K562 (cell line): ENCODE measurements around the gene OAT. TPM values are rescaled to one million over a fixed set of nuclear protein-coding genes. Genes with fewer than 3 reads are reported as not detected.

Experiments
- ATAC-seq: fragments of 200-7000 bp; cut with Tn5 transposase; 3 replicates; pipeline ENCODE4 v1.9.1; 2020; ENCODE audit warnings: moderate library complexity
- BruUV-seq: library from RNA; stranded (reverse); fragments of 400-500 nt; replicated peaks from 2 replicates; lab custom pipeline; 2021; lab: Mats Ljungman, UMichigan
- CTCF ChIA-PET: fragments of 300-600 bp; formaldehyde crosslinking; extraction: SDS; loops from one replicate; lab custom pipeline; 2021; ENCODE audit warnings: low intra/inter-chr PET ratio; lab: Yijun Ruan, JAX
- POLR2A ChIA-PET: fragments of 300-600, 350-650 bp; sonication (Branson Sonifier 250); formaldehyde crosslinking; extraction: SDS; loops from one replicate; lab custom pipeline; 2021; ENCODE audit warnings: antibody characterized with exemption, inconsistent platforms; lab: Yijun Ruan, JAX
- DNase-seq, 4 experiments: peaks; one replicate each; pipeline versions ENCODE4 v3.0.0 to v3.0.0-alpha.2; 2011 to 2018; ENCODE audit warnings: low spot score in 3 of 4, mixed read lengths in 3 of 4; ENCODE audit errors: extremely low read depth in 1 of 4
- FAIRE-seq: peaks from 2 replicates; lab custom pipeline; 2011; peaks lifted over from hg19 to GRCh38; lab: Jason Lieb, UNC
- H2AFZ ChIP-seq: 2 replicates; pipeline ENCODE4 v1.6.0; 2011; ENCODE audit warnings: low read depth, low read length, control low read depth, inconsistent platforms
- H3K27ac ChIP-seq: fragments of 200-600 bp; 3 replicates; pipeline ENCODE4 v1.8.0; 2011; ENCODE audit warnings: low read depth, mild to moderate bottlenecking, control low read depth, inconsistent platforms, low read length, moderate library complexity, mixed read lengths; ENCODE audit errors: extremely low read depth
- H3K27me3 ChIP-seq, 2 experiments: fragments of 300-600 bp in 1 of 2; 2 replicates in 1 of 2; 3 replicates in 1 of 2; pipeline versions ENCODE4 v1.6.0 to v1.8.0; 2011; ENCODE audit warnings: inconsistent platforms in 2 of 2, low read length in 2 of 2, mild to moderate bottlenecking in 1 of 2, mixed read lengths in 1 of 2, moderate library complexity in 1 of 2; ENCODE audit not compliant: control insufficient read depth in 2 of 2, insufficient read depth in 2 of 2
- H3K36me3 ChIP-seq: fragments of 300-600 bp; 3 replicates; pipeline ENCODE4 v1.8.0; 2011; ENCODE audit warnings: mild to moderate bottlenecking, low read length, inconsistent platforms; ENCODE audit not compliant: control insufficient read depth, insufficient read depth
- H3K4me1 ChIP-seq, 2 experiments: fragments of 200-600 bp in 1 of 2; replicated peaks in 1 of 2; 2 replicates in 1 of 2; 3 replicates in 1 of 2; pipeline versions ENCODE4 v1.5.1 to v1.8.0; 2011; ENCODE audit warnings: inconsistent platforms in 2 of 2, low read length in 2 of 2, mild to moderate bottlenecking in 1 of 2, mixed read lengths in 1 of 2, moderate library complexity in 1 of 2; ENCODE audit not compliant: control insufficient read depth in 2 of 2, insufficient read depth in 2 of 2
- H3K4me2 ChIP-seq: 2 replicates; pipeline ENCODE4 v1.6.1; 2011; ENCODE audit warnings: low read length, control low read depth, inconsistent platforms, mixed read lengths; ENCODE audit not compliant: insufficient read depth
- H3K4me3 ChIP-seq: fragments of 200-600 bp; sonication (generic), shearing (Covaris generic); 2 replicates; pipeline ENCODE4 v1.5.1; 2016; ENCODE audit warnings: control low read depth, inconsistent platforms
- H3K79me2 ChIP-seq: fragments of 200-600 bp; 3 replicates; pipeline ENCODE4 v1.8.0; 2011; ENCODE audit warnings: low read length, inconsistent platforms; ENCODE audit not compliant: control insufficient read depth, insufficient read depth
- H3K9ac ChIP-seq, 2 experiments: 2 replicates each; pipeline versions ENCODE4 v1.6.0 to v1.6.1; 2011; ENCODE audit warnings: low read depth in 2 of 2, low read length in 2 of 2, control low read depth in 1 of 2, inconsistent platforms in 1 of 2, mild to moderate bottlenecking in 1 of 2, mixed read lengths in 1 of 2; ENCODE audit not compliant: insufficient read depth in 1 of 2
- H3K9me1 ChIP-seq: one replicate; pipeline ENCODE4 v1.6.0; 2011; ENCODE audit warnings: inconsistent platforms, mild to moderate bottlenecking, low read length, moderate library complexity; ENCODE audit not compliant: control insufficient read depth, insufficient read depth
- H3K9me3 ChIP-seq: replicated peaks from 2 replicates; pipeline ENCODE4 v1.5.1; 2011; ENCODE audit warnings: low read depth, low read length, inconsistent platforms; ENCODE audit not compliant: control insufficient read depth, insufficient read depth
- H4K20me1 ChIP-seq: replicated peaks from 2 replicates; pipeline ENCODE4 v1.6.1; 2011; ENCODE audit warnings: low read length, inconsistent platforms, mixed read lengths; ENCODE audit not compliant: control insufficient read depth, insufficient read depth
- CBX3 ChIP-seq, 2 experiments: IDR thresholded peaks; 1 replicate in 1 of 2; 2 replicates in 1 of 2; pipeline ENCODE4 v1.6.1; 2012; ENCODE audit warnings: inconsistent platforms in 2 of 2, low read length in 2 of 2, borderline replicate concordance in 1 of 2, control low read depth in 1 of 2
- CHD1 ChIP-seq: fragments of 200-600 bp; sonication (generic); IDR thresholded peaks from one replicate; pipeline ENCODE4 v1.6.1; 2012; ENCODE audit warnings: mild to moderate bottlenecking, moderate library complexity, low read length, inconsistent platforms
- HCFC1 ChIP-seq: IDR thresholded peaks from 2 replicates; pipeline ENCODE4 v1.6.1; 2012; ENCODE audit warnings: low read depth, low read length, improper control_type of control experiment
- HDAC3 ChIP-seq: fragments of 450-650 bp; IDR thresholded peaks from 2 replicates; pipeline ENCODE4 v1.6.1; 2018; ENCODE audit warnings: borderline replicate concordance, mild to moderate bottlenecking, moderate library complexity; ENCODE audit not compliant: partially characterized antibody
- MCM3 ChIP-seq: fragments of 450-650 bp; IDR thresholded peaks from 2 replicates; pipeline ENCODE4 v1.6.1; 2016
- MYC ChIP-seq, 2 experiments: fragments of 250-450 bp in 1 of 2; sonication (Bioruptor Pico) in 1 of 2; IDR thresholded peaks; 2 replicates each; pipeline versions ENCODE4 v1.5.1 to v1.6.1; 2012 to 2021; ENCODE audit warnings: low read depth in 2 of 2, borderline replicate concordance in 1 of 2, improper control_type of control experiment in 1 of 2, low read length in 1 of 2, mild to moderate bottlenecking in 1 of 2, moderate library complexity in 1 of 2
- NFRKB ChIP-seq: fragments of 450-650 bp; IDR thresholded peaks from 2 replicates; pipeline ENCODE4 v1.6.1; 2016; ENCODE audit warnings: low read depth
- POU5F1 ChIP-seq: fragments of 150-350 bp; IDR thresholded peaks from 2 replicates; pipeline ENCODE4 v1.6.1; 2014; ENCODE audit warnings: borderline replicate concordance, low read length, low read depth, mild to moderate bottlenecking; ENCODE audit not compliant: partially characterized antibody
- PRDM10 ChIP-seq: fragments of 450-650 bp; IDR thresholded peaks from 2 replicates; pipeline ENCODE4 v1.6.1; 2018; ENCODE audit not compliant: partially characterized antibody
- ZNF124 ChIP-seq: sonication (generic); formaldehyde crosslinking; IDR thresholded peaks from 2 replicates; pipeline ENCODE4 v1.8.1; 2022; ENCODE audit warnings: missing genetic modification reagents
- ZNF518B ChIP-seq: fragments of 250-450 bp; sonication (Bioruptor Pico); IDR thresholded peaks from 2 replicates; pipeline ENCODE4 v1.5.0; 2021; ENCODE audit warnings: mild to moderate bottlenecking, moderate library complexity
- ZNF75A ChIP-seq: fragments of 450-650 bp; formaldehyde crosslinking; IDR thresholded peaks from 2 replicates; pipeline ENCODE4 v1.4.0; 2020; ENCODE audit warnings: mild to moderate bottlenecking
- ZNF76 ChIP-seq: fragments of 250-450 bp; sonication (Bioruptor Pico); IDR thresholded peaks from 2 replicates; pipeline ENCODE4 v1.4.0; 2020; ENCODE audit warnings: mild to moderate bottlenecking, moderate library complexity, borderline replicate concordance
- WGBS: fragments of 100-300 bp; shearing (Covaris generic); methylation state at CpG from one replicate; pipeline ENCODE4 v1.1.6; 2016; ENCODE audit warnings: low coverage, mixed read lengths; ENCODE audit not compliant: insufficient coverage; ENCODE audit errors: missing lambda C conversion rate; 5-methylcytosine and 5-hydroxymethylcytosine counted together
- in situ Hi-C: fragments of 300-500 bp; cut with MboI; formaldehyde crosslinking; loops from 4 replicates; pipeline ENCODE4 v1.15.0; 2018; ENCODE audit warnings: inconsistent platforms, mixed read lengths
- intact Hi-C: fragments of 100-400 bp; cut with micrococcal nuclease; formaldehyde crosslinking; loops from 2 replicates; pipeline ENCODE4 v1.14.2; 2022
- polyA plus RNA-seq, 8 experiments: library from polyadenylated mRNA; depleted of rRNA in 4 of 8; stranded (reverse) in 5 of 8; unstranded in 3 of 8; fragments of >200 nt; fragmentation: Nextera tagmentation in 2 of 8; fragmentation: Illumina TruSeq in 1 of 8; extraction: Ambion mirVana in 2 of 8; extraction: Trizol in 1 of 8; gene quantifications; 2 replicates each; pipeline versions ENCODE4 v1.2.1 to v1.2.3, GENCODE V29; 2011 to 2014; ENCODE audit warnings: inconsistent platforms in 1 of 8, missing spikeins in 1 of 8
- total RNA-seq, 7 experiments: library from RNA; depleted of rRNA in 6 of 7; stranded (reverse); fragments of >200 nt in 6 of 7; fragmentation: Illumina TruSeq in 2 of 7; extraction: Trizol in 2 of 7; gene quantifications; 2 replicates each; pipeline versions ENCODE4 v1.2.1 to v1.2.3, GENCODE V29; 2011 to 2021; ENCODE audit warnings: low replicate concordance in 1 of 7

OAT gene
- total and polyA plus RNA-seq, 9 of the 15 experiments (the other 6 are each of a cell fraction or from before 2014, with no cell fraction given), result 100 to 312 (median 163) TPM

- TF ChIP-seq ZNF518B (CRISPR knock-in tag), result no peak
Observed at GRCh38 chr10:124378881-124379471, 39.7 kb downstream of the OAT start (continued).

GRCh38 chr10:124378271-124378670, 40.5 kb downstream of the OAT start:
- intact Hi-C loops, result no loop called here
- ChIA-PET POLR2A (no interaction called here), CTCF (no interaction called here)
- no peak overlapping the region for H3K9ac ChIP-seq
- no peak overlapping the region for H3K4me2 ChIP-seq
- no peak overlapping the region for H3K4me3 ChIP-seq
- H3K9me1 ChIP-seq, result no peaks in the 10 kb centered on the region
- 0% methylated on average over 4 of the region's 7 CpGs for WGBS
- ATAC-seq (no peak), DNase-seq (no peak), FAIRE-seq (no peak)
- H3K36me3 ChIP-seq, result no peaks in the 10 kb centered on the region
- no peaks in the 10 kb centered on the region; a peak in 1 of 5 replicates for H3K4me1 ChIP-seq
- H4K20me1 ChIP-seq, result no peaks in the 10 kb centered on the region; the same call in 1 of the 2 replicates
- TF ChIP-seq ZNF76 (CRISPR knock-in tag) (no peak), CBX3 (IDR thresholded peaks at IDR 0.05; ENCODE audit: borderline replicate concordance in 1 of 2, low read length in 2 of 2) (no peak), PRDM10 (no peak), MCM3 (no peak), HCFC1 (no peak), MYC (IDR thresholded peaks at IDR 0.05; ENCODE audit: low read depth, low read length) (no peak), MYC (CRISPR knock-in tag; IDR thresholded peaks at IDR 0.05; ENCODE audit: borderline replicate concordance, low read depth) (no peak), POU5F1 (no peak), ZNF124 (CRISPR knock-in tag) (no peak), HDAC3 (no peak), NFRKB (no peak), CHD1 (no peak), ZNF75A (CRISPR knock-in tag) (no peak)
- H3K27me3 ChIP-seq, result peaks cover 10 to 74% of the 10 kb centered on the region in 2 experiments
- no peaks in the 10 kb centered on the region for H3K79me2 ChIP-seq
- no peak overlapping the region for H3K27ac ChIP-seq
- H3K9me3 ChIP-seq, result no peaks in the 10 kb centered on the region
- in situ Hi-C loops, result loop anchor here (25.0 kb wide), 1 partner anchor 791 kb away; no protein-coding TSS in a partner anchor
- no peak overlapping the region for H2AFZ ChIP-seq
- no TSS peak for BruUV-seq
